ENCODE results near the gene MS4A15. TPM values are rescaled to one million over a fixed set of nuclear protein-coding genes. Genes with fewer than 3 reads are reported as not detected.

The MS4A15 gene
- total and polyA plus RNA-seq, 2 experiments from 2014 or later: not detected

DNA sequence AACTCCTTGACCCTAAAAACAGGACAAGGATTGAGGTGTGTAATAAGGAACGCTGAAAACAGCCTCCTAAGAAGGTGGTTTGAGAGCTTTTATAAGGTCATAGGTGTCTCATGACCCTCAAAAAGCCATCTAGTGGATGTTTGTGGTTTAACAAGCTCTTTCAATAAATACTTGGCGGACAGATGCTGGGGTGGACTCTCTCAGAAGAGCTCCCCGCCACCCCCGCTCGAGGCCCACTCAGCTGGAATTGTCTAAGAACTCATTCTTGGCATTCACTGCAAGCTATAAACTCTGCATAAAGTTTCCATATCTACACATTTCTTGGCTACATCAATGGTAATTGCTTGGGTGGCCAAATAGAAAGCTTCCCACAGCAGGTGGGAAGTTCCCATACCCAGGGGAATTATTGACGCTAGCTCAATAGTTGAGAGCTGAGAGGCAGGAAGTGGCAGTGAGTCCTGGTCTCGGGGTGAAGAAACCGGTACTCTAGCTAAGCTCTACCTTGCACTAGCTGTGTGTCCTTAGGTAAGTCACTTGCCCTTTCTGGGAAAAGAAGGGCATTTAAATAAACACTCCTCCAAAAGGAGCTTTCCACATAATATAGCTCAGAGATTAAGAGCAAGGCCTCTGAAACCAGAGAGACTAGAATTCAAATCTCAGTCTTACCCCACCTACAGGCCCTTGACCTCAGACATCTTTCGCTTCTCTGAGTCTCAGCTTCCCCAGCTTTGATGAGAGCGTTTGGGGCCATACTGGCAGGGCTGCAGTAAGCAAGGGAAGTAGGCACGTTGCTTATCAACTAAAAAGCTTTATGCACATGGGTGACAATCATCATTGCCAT lies 6.4 kb downstream of the MS4A15 start:
- Histone ChIP-seq H3K27me3 (no peaks in the 10 kb centered on the region), H3K4me1 (ENCODE audit: low read depth) (no peaks in the 10 kb centered on the region), H3K9me3 (ENCODE audit: low read depth) (no peaks in the 10 kb centered on the region), H3K27ac (no peak overlapping the region), H3K4me3 (no peak overlapping the region), H3K36me3 (no peaks in the 10 kb centered on the region)
- TF ChIP-seq, protein P1, sequence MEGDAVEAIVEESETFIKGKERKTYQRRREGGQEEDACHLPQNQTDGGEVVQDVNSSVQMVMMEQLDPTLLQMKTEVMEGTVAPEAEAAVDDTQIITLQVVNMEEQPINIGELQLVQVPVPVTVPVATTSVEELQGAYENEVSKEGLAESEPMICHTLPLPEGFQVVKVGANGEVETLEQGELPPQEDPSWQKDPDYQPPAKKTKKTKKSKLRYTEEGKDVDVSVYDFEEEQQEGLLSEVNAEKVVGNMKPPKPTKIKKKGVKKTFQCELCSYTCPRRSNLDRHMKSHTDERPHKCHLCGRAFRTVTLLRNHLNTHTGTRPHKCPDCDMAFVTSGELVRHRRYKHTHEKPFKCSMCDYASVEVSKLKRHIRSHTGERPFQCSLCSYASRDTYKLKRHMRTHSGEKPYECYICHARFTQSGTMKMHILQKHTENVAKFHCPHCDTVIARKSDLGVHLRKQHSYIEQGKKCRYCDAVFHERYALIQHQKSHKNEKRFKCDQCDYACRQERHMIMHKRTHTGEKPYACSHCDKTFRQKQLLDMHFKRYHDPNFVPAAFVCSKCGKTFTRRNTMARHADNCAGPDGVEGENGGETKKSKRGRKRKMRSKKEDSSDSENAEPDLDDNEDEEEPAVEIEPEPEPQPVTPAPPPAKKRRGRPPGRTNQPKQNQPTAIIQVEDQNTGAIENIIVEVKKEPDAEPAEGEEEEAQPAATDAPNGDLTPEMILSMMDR (IDR thresholded peaks at IDR 0.05; ENCODE audit: low read depth, low read length): peak; percentile 34
- DNase-seq (ENCODE audit: low read depth in 1 of 2, low spot score in 1 of 2): peak in 1 of 2 donors; percentile 47

DNA sequence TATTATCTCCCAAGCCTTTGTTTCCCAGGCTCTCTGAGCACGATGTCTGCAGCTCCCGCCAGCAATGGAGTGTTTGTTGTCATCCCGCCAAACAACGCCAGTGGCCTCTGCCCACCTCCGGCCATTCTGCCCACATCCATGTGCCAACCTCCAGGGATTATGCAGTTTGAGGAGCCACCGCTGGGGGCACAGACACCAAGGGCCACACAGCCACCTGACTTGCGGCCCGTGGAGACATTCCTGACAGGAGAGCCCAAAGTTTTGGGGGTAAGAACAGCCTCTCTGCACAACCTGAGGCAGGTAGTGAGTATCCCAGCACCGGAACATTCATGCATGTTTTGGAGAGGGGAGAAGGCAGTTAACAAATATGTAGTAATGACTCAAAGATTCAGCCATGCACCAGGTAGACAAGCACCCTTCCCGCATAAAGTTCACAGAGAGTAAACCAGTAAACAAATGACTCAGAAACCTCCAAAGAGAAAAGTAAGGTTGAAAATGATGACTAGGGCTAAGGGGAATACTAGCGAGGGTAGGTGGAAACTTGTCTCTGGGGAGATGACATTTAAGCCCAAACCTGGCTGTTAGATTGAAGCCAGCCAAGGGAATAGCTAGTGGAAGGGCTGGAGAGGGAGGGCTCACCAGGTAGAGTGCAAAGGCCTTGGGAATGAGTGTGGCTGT lies 7.2 kb downstream of the MS4A15 start:
- H3K36me3 ChIP-seq: no peaks in the 10 kb centered on the region
- TF ChIP-seq, protein P1 (IDR thresholded peaks at IDR 0.05; ENCODE audit: low read depth, low read length): no peak
- DNase-seq (ENCODE audit: low read depth in 1 of 2, low spot score in 1 of 2): no peak
- no peaks in the 10 kb centered on the region for H3K9me3 ChIP-seq (ENCODE audit: low read depth)
- no peaks in the 10 kb centered on the region for H3K27me3 ChIP-seq
- H3K4me3 ChIP-seq: no peak overlapping the region
- H3K4me1 ChIP-seq (ENCODE audit: low read depth): no peaks in the 10 kb centered on the region
- no peak overlapping the region for H3K27ac ChIP-seq

DNA sequence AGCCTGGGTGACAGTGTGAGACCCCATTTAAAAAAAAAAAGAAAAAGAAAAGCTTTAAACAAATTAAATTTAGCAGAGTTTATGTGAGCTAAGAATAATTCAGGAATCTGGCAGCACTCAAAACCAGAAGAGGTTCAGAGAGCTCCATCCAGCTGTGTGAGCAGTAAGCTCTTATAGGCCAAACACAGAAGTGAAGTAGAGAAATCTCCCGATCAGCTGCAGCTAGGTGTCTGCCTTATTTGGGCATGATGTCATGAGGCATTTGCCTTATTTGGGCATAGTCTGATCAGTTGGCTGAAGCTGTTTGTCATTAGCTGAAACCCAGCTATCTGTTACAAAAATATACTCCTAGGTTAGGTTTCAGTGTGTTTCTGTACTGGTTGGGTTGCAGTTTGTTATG lies 8.2 kb downstream of the MS4A15 start:
- Histone ChIP-seq H3K9me3 (ENCODE audit: low read depth) (no peaks in the 10 kb centered on the region), H3K4me3 (no peak overlapping the region), H3K27ac (no peak overlapping the region), H3K27me3 (no peaks in the 10 kb centered on the region), H3K4me1 (ENCODE audit: low read depth) (no peaks in the 10 kb centered on the region), H3K36me3 (no peaks in the 10 kb centered on the region)
- TF ChIP-seq, protein P1 (IDR thresholded peaks at IDR 0.05; ENCODE audit: low read depth, low read length): no peak
- DNase-seq (ENCODE audit: low read depth in 1 of 2, low spot score in 1 of 2): no peak

DNA sequence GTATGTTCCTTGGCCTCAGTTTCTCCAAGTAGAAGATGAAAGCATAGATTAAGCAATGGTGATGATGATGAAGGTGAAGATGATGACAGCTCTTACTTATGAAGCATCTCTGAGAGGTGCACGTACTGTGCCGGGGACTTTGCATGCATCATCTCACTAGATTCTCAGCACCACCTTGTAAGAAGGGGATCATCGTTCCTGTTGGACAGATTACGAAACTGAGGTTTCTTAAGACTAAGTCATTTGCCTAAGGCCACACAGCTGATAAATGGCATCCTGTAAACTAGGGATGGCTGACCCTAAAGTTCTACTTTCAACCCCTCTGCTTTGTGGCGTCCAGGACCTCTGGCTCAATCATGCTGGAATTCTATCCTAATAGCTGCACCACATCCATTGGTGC lies 8.7 kb downstream of the MS4A15 start:
- no peaks in the 10 kb centered on the region for H3K4me1 ChIP-seq (ENCODE audit: low read depth)
- H3K27me3 ChIP-seq: no peaks in the 10 kb centered on the region
- H3K27ac ChIP-seq: no peak overlapping the region
- H3K9me3 ChIP-seq (ENCODE audit: low read depth): no peaks in the 10 kb centered on the region
- no peak overlapping the region for H3K4me3 ChIP-seq
- no peak for DNase-seq (ENCODE audit: low read depth in 1 of 2, low spot score in 1 of 2)
- TF ChIP-seq, protein P1 (IDR thresholded peaks at IDR 0.05; ENCODE audit: low read depth, low read length): no peak
- H3K36me3 ChIP-seq: no peaks in the 10 kb centered on the region

DNA sequence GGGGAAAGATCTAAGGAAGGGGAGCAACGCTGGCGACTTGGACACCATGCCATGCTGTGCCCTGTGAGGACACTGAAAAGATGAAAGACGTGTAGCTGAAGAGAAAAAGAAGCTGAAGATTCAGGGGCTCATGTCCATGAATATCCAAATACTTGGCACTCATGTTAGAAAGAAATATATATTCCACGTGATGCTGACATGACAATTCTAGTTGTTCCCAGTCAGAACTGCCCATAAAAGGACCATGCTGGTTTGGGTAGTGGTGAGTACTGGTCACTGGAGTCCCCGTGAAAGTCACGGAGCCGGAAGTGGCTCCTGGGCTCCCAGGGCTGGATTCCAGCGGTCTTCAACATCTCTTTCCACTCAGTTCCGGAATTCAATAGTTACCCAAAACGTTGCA lies 9.9 kb downstream of the MS4A15 start:
- no peak for DNase-seq (ENCODE audit: low read depth in 1 of 2, low spot score in 1 of 2)
- H3K4me3 ChIP-seq: no peak overlapping the region
- H3K27ac ChIP-seq: no peak overlapping the region
- TF ChIP-seq, protein P1 (IDR thresholded peaks at IDR 0.05; ENCODE audit: low read depth, low read length): no peak
- no peaks in the 10 kb centered on the region for H3K9me3 ChIP-seq (ENCODE audit: low read depth)
- H3K36me3 ChIP-seq: no peaks in the 10 kb centered on the region
- H3K27me3 ChIP-seq: no peaks in the 10 kb centered on the region
- H3K4me1 ChIP-seq (ENCODE audit: low read depth): no peaks in the 10 kb centered on the region
